ENCODE data around the gene SERPINB1. TPM values are rescaled to one million over a fixed set of nuclear protein-coding genes. Genes with fewer than 3 reads are reported as not detected.
"Not testable (repeated sequence)": the region's sequence is repeated elsewhere in the genome, so short reads cannot be mapped to it uniquely, and the experiment has no call there.

SERPINB1 gene
- total and polyA plus RNA-seq, 9 donors, result 13.5 to 57.0 (median 27.7) TPM

GRCh38 chr6:2863901-2864300, 22.2 kb upstream of the SERPINB1 start:
- 68 to 82% (median 75%) methylated on average over 2 of the region's 2 CpGs for WGBS, 3 donors
- TF ChIP-seq EP300 (IDR thresholded peaks at IDR 0.05), result no peak
- TF ChIP-seq POLR2A (IDR thresholded peaks at IDR 0.05), result no peak
- no peak for TF ChIP-seq CTCF (IDR thresholded peaks at IDR 0.05)
- intact Hi-C loops (cut with DNase I), result no loop called here

GRCh38 chr6:2862712-2863181, 21.1 kb upstream of the SERPINB1 start:
- Histone ChIP-seq H3K27me3 (no peaks in the 10 kb centered on the region), H3K36me3 (no peaks in the 10 kb centered on the region), H3K9me3 (no peaks in the 10 kb centered on the region), H3K4me1 (ENCODE audit: insufficient read depth) (peaks cover 5% of the 10 kb centered on the region), H3K4me3 (no peak overlapping the region), H3K27ac (no peak overlapping the region)
- 66 to 75% (median 70%) methylated on average over 3 of the region's 3 CpGs for WGBS, 3 donors
- intact Hi-C loops (cut with DNase I), result no loop called here
- TF ChIP-seq EP300 (IDR thresholded peaks at IDR 0.05) (no peak), POLR2A (IDR thresholded peaks at IDR 0.05) (no peak), CTCF (IDR thresholded peaks at IDR 0.05) (no peak)
- DNase-seq, result no peak

More at GRCh38 chr6:2863901-2864300, 22.2 kb upstream of the SERPINB1 start:
- Histone ChIP-seq H3K4me1 (ENCODE audit: insufficient read depth) (peaks cover 1% of the 10 kb centered on the region), H3K27me3 (no peaks in the 10 kb centered on the region), H3K4me3 (no peak overlapping the region), H3K9me3 (no peaks in the 10 kb centered on the region), H3K36me3 (no peaks in the 10 kb centered on the region), H3K27ac (no peak overlapping the region)
- no peak for DNase-seq

DNA sequence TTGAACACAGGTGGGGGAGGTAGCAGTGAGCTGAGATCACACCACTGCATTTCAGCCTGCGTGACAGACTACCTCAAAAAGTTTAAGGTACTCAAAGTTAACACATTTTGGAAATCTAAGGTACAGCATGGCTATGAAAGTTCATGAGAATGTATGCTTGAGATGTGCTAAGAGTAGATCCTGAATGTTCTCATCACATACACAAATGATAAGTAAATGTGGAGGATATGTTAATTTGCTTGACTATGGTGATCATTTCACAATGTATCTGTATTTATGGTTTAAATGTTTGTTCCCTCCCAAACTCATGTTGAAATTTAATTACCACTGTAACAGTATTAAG, 20.1 kb upstream of the SERPINB1 start:
- Histone ChIP-seq H3K4me1 (ENCODE audit: insufficient read depth) (peaks cover 6% of the 10 kb centered on the region), H3K4me3 (no peak overlapping the region), H3K9me3 (no peaks in the 10 kb centered on the region), H3K27ac (no peak overlapping the region), H3K36me3 (no peaks in the 10 kb centered on the region), H3K27me3 (no peaks in the 10 kb centered on the region)
- no peak for DNase-seq
- WGBS, 3 donors, result 80 to 98% (median 81%) methylated on average over 1 of the region's 1 CpG
- intact Hi-C loops (cut with DNase I), result no loop called here
- TF ChIP-seq CTCF (IDR thresholded peaks at IDR 0.05) (no peak), EP300 (IDR thresholded peaks at IDR 0.05) (no peak), POLR2A (IDR thresholded peaks at IDR 0.05) (no peak)

DNA sequence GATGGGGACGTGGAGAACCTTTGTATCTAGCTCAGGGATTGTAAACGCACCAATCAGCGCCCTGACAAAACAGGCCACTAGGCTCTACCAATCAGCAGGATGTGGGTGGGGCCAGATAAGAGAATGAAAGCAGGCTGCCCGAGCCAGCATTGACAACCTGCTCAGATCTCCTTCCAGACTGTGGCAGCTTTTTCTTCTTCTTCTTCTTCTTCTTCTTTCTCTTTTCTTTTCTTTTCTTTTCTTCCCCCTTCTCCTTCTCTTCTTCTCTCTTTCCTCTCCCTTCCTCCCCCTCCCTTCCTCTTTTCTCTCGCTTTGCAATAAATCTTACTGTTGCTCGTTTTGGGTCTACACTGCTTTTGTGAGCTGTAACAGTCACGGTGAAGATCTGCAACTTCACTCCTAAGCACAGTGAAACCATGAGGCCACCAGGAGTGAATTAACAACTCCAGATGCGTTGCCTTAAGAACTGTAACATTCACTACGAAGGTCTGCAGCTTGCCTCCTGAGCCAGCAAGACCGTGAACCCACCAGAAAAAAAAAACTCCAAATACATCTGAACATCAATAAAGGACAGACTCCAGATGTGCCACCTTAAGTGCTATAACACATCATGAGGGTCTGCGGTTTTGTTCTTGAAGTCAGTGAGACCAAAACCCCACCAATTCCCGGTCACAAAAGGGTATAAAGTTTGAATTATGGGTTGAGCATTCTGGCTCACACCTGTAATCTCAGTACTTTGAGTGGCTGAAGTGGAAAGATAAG, 19.6 kb upstream of the SERPINB1 start:
- H3K4me1 ChIP-seq (ENCODE audit: insufficient read depth), result peaks cover 6% of the 10 kb centered on the region
- H3K36me3 ChIP-seq, result no peaks in the 10 kb centered on the region
- no peak for DNase-seq
- TF ChIP-seq EP300 (IDR thresholded peaks at IDR 0.05), result no peak
- TF ChIP-seq POLR2A (IDR thresholded peaks at IDR 0.05), result no peak
- no peak for TF ChIP-seq CTCF (IDR thresholded peaks at IDR 0.05)
- H3K27me3 ChIP-seq, result no peaks in the 10 kb centered on the region
- no peak overlapping the region for H3K27ac ChIP-seq
- intact Hi-C loops (cut with DNase I), result no loop called here
- H3K4me3 ChIP-seq, result no peak overlapping the region
- WGBS, 3 donors, result 78 to 87% (median 82%) methylated on average over 10 to 12 of the region's 12 CpGs
- no peaks in the 10 kb centered on the region for H3K9me3 ChIP-seq

- intact Hi-C loops (cut with DNase I), result not testable (repeated sequence)
Observed at GRCh38 chr6:2860706-2861059, 19.0 kb upstream of the SERPINB1 start.

DNA sequence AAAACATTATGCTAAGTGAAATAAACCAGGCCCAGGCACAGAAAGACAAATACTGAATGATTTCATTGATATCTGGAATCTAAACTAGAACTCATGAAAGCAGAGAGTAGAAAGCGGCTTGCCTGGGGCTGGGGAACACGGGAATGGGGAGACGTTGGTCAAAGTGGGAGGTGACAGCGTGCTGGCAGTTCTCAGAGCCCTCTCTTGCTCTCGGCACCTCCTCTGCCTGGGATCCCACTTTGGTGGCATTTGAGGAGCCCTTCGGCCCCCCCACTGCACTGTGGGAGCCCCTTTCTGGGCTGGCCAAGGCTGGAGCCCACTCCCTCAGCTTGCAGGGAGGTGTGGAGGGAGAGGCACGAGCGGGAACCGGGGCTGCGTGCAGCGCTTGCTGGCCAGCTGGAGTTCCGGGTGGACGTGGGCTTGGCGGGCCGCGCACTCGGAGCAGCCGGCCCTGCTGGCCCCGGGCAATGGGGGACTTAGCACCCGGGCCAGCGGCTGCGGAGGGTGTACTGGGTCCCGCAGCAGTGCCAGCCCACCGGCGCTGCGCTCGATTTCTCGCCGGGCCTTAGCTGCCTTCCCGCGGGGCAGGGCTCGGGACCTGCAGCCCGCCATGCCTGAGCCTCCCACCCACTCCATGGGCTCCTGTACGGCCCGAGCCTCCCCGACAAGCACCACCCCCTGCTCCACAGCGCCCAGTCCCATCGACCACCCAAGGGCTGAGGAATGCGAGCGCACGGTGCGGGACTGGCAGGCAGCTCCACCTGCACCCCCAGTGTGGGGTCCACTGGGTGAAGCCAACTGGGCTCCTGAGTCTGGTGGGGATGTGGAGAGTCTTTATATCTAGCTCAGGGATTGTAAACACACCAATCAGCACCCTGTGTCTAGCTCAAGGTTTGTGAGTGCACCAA, 18.4 kb upstream of the SERPINB1 start:
- not testable (repeated sequence) for H3K9me3 ChIP-seq; H3K4me1 ChIP-seq (ENCODE audit: insufficient read depth); H3K36me3 ChIP-seq; DNase-seq; H3K27me3 ChIP-seq; H3K27ac ChIP-seq; H3K4me3 ChIP-seq
- intact Hi-C loops (cut with DNase I), result loop anchor here in 1 of 4 donors (10.0 kb wide), 1 partner anchor 55 kb away; no protein-coding TSS in a partner anchor
- WGBS, 3 donors, result 95 to 96% (median 96%) methylated on average over 32 to 42 of the region's 42 CpGs

More at GRCh38 chr6:2860706-2861059, 19.0 kb upstream of the SERPINB1 start:
- not testable (repeated sequence) for DNase-seq; H3K36me3 ChIP-seq; H3K27ac ChIP-seq; H3K27me3 ChIP-seq; H3K4me1 ChIP-seq (ENCODE audit: insufficient read depth); H3K9me3 ChIP-seq; H3K4me3 ChIP-seq
- WGBS, 3 donors, result 89 to 96% (median 90%) methylated on average over 2 of the region's 2 CpGs
